ENCODE measurements around the gene ATP5MK.

ATP5MK gene

DNA sequence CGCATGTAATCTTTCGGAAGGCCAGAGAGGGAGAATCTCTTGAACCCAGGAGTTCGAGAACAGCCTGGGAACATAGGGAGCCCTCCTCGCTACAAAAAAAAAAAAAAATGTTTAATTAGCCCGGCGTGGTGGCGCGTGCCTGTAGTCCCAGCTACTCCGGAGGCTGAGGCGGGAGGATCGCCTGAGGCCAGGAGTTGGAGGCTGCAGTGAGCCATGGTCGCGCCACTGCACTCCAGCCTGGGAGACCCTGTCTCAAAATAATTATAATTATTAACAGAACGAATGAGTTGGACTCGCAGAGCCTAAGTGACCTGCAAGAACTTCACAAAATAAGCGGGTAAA, 46.1 kb downstream of the ATP5MK start:
- no peak for DNase-seq
- Histone ChIP-seq H3K36me3 (peaks cover 40% of the 10 kb centered on the region), H3K27me3 (ENCODE audit: insufficient read depth, low read depth, severe bottlenecking) (no peaks in the 10 kb centered on the region), H3K4me3 (ENCODE audit: low read depth, low read length) (peak overlapping the region; percentile 93), H3K9me3 (ENCODE audit: severe bottlenecking) (no peaks in the 10 kb centered on the region), H3K27ac (peak overlapping the region; percentile 92)
- TF ChIP-seq, protein P1, sequence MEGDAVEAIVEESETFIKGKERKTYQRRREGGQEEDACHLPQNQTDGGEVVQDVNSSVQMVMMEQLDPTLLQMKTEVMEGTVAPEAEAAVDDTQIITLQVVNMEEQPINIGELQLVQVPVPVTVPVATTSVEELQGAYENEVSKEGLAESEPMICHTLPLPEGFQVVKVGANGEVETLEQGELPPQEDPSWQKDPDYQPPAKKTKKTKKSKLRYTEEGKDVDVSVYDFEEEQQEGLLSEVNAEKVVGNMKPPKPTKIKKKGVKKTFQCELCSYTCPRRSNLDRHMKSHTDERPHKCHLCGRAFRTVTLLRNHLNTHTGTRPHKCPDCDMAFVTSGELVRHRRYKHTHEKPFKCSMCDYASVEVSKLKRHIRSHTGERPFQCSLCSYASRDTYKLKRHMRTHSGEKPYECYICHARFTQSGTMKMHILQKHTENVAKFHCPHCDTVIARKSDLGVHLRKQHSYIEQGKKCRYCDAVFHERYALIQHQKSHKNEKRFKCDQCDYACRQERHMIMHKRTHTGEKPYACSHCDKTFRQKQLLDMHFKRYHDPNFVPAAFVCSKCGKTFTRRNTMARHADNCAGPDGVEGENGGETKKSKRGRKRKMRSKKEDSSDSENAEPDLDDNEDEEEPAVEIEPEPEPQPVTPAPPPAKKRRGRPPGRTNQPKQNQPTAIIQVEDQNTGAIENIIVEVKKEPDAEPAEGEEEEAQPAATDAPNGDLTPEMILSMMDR (IDR thresholded peaks at IDR 0.05; ENCODE audit: low read depth, low read length) = no peak

All from WERI-Rb-1 (cell line).